HG02571 (cell line): ENCODE results near the gene UCN.

ENCODE experiments used
- ATAC-seq: cut with Tn5 transposase; IDR thresholded peaks from one replicate; pipeline ENCODE4 v1.9.1; 2021; ENCODE audit warnings: mild to moderate bottlenecking, moderate library complexity; ENCODE audit not compliant: unreplicated experiment

The UCN gene

GRCh38 chr2:27262379-27263286 is 45.6 kb downstream of the UCN start, which contains the start of gene SLC30A3:
TSS of gene SLC30A3 (minus strand) at chr2:27263047. CDS start at chr2:27262906, 141 bp downstream.
- ATAC-seq, result no peak

- no peak for ATAC-seq
Observed at GRCh38 chr2:27261926-27262298, 46.3 kb downstream of the UCN start.

- no peak for ATAC-seq
Observed at GRCh38 chr2:27261241-27261925, 46.9 kb downstream of the UCN start.

GRCh38 chr2:27258051-27258450 is 50.2 kb downstream of the UCN start:
- ATAC-seq, result no peak
